K562 (cell line): ENCODE data around the gene OBSCN. TPM values are rescaled to one million over a fixed set of nuclear protein-coding genes. Genes with fewer than 3 reads are reported as not detected.
A peak's percentile ranks its signal among the peaks of the same experiment; 100 is the strongest.

Experiments used
- ASH1L ChIP-seq: fragments of 450-650 bp; IDR thresholded peaks from 2 replicates; pipeline ENCODE4 v1.6.1; 2018; ENCODE audit warnings: borderline replicate concordance, mild to moderate bottlenecking, low read depth; ENCODE audit not compliant: partially characterized antibody
- BRD9 ChIP-seq: fragments of 450-650 bp; IDR thresholded peaks from 2 replicates; pipeline ENCODE4 v1.6.1; 2018; ENCODE audit warnings: low read depth; ENCODE audit not compliant: partially characterized antibody
- CAMTA2 ChIP-seq: fragments of 250-450 bp; sonication (Bioruptor Pico); conservative IDR thresholded peaks from 2 replicates; pipeline ENCODE4 v1.5.1; 2022
- CHD2 ChIP-seq: IDR thresholded peaks from 2 replicates; pipeline ENCODE4 v1.6.1; 2011; ENCODE audit warnings: low read depth, low read length
- CREB1 ChIP-seq, 2 experiments: sonication (generic) in 1 of 2; formaldehyde crosslinking in 1 of 2; IDR thresholded peaks; 2 replicates each; pipeline versions ENCODE4 v1.6.1 to v1.8.0; 2012 to 2022; ENCODE audit warnings: inconsistent platforms in 1 of 2, mild to moderate bottlenecking in 1 of 2, missing genetic modification reagents in 1 of 2, moderate library complexity in 1 of 2
- ESRRB ChIP-seq: fragments of 250-450 bp; sonication (Bioruptor Pico); IDR thresholded peaks from 2 replicates; pipeline ENCODE4 v1.5.0; 2020; ENCODE audit warnings: mild to moderate bottlenecking, moderate library complexity, borderline replicate concordance
- HLTF ChIP-seq: fragments of 450-650 bp; IDR thresholded peaks from 2 replicates; pipeline ENCODE4 v1.6.1; 2016
- MXI1 ChIP-seq: IDR thresholded peaks from 2 replicates; pipeline ENCODE4 v1.6.1; 2011; ENCODE audit warnings: low read depth, mild to moderate bottlenecking, improper control_type of control experiment, low read length
- NCOA6 ChIP-seq: fragments of 450-650 bp; IDR thresholded peaks from 2 replicates; pipeline ENCODE4 v1.6.1; 2017; ENCODE audit warnings: mild to moderate bottlenecking
- NFIC ChIP-seq: fragments of 450-650 bp; IDR thresholded peaks from 2 replicates; pipeline ENCODE4 v1.6.1; 2017; ENCODE audit warnings: mild to moderate bottlenecking, inconsistent platforms
- PRMT5 ChIP-seq: sonication (generic); formaldehyde crosslinking; IDR thresholded peaks from 2 replicates; pipeline ENCODE4 v1.5.0; 2020; ENCODE audit warnings: missing genetic modification reagents
- RFX5 ChIP-seq: IDR thresholded peaks from 2 replicates; pipeline ENCODE4 v1.6.1; 2011; ENCODE audit warnings: low read depth, mild to moderate bottlenecking, improper control_type of control experiment, low read length
- SMARCB1 ChIP-seq: IDR thresholded peaks from 2 replicates; pipeline ENCODE4 v1.6.1; 2011; ENCODE audit warnings: improper control_type of control experiment, low read depth; ENCODE audit not compliant: insufficient read length
- SUPT5H ChIP-seq: fragments of 450-650 bp; IDR thresholded peaks from 2 replicates; pipeline ENCODE4 v1.6.1; 2016
- TCFL5 ChIP-seq: fragments of 250-450 bp; sonication (Bioruptor Pico); conservative IDR thresholded peaks from 2 replicates; pipeline ENCODE4 v1.6.1; 2021; ENCODE audit warnings: mild to moderate bottlenecking, moderate library complexity, matching md5 sums
- TFE3 ChIP-seq: fragments of 450-650 bp; formaldehyde crosslinking; IDR thresholded peaks from 2 replicates; pipeline ENCODE4 v1.4.0; 2020; ENCODE audit warnings: mild to moderate bottlenecking, mixed read lengths
- THRAP3 ChIP-seq: fragments of 450-650 bp; IDR thresholded peaks from 2 replicates; pipeline ENCODE4 v1.6.1; 2016; ENCODE audit warnings: mild to moderate bottlenecking, inconsistent platforms, borderline replicate concordance
- TRIM24 ChIP-seq, 2 experiments: fragments of 450-650 bp; IDR thresholded peaks; 2 replicates each; pipeline ENCODE4 v1.6.1; 2016
- ZNF384 ChIP-seq: IDR thresholded peaks from 2 replicates; pipeline ENCODE4 v1.6.1; 2012; ENCODE audit warnings: low read depth, low read length, improper control_type of control experiment
- ZNF41 ChIP-seq: fragments of 250-450 bp; sonication (Bioruptor Pico); conservative IDR thresholded peaks from 2 replicates; pipeline ENCODE4 v1.4.0; 2020; ENCODE audit warnings: mild to moderate bottlenecking
- ZNF696 ChIP-seq: fragments of 250-450 bp; sonication (Bioruptor Pico); conservative IDR thresholded peaks from 2 replicates; pipeline ENCODE4 v1.4.0; 2020; ENCODE audit warnings: mild to moderate bottlenecking, moderate library complexity
- ZNF766 ChIP-seq: fragments of 200-800 bp; sonication (Bioruptor generic); conservative IDR thresholded peaks from 2 replicates; pipeline ENCODE4 v1.6.1; 2016; ENCODE audit warnings: missing genetic modification characterization, missing compliant biosample characterization
- polyA plus RNA-seq, 8 experiments: library from polyadenylated mRNA; depleted of rRNA in 4 of 8; stranded (reverse) in 5 of 8; unstranded in 3 of 8; fragments of >200 nt; fragmentation: Nextera tagmentation in 2 of 8; fragmentation: Illumina TruSeq in 1 of 8; extraction: Ambion mirVana in 2 of 8; extraction: Trizol in 1 of 8; gene quantifications; 2 replicates each; pipeline versions ENCODE4 v1.2.1 to v1.2.3, GENCODE V29; 2011 to 2014; ENCODE audit warnings: inconsistent platforms in 1 of 8, missing spikeins in 1 of 8
- total RNA-seq, 7 experiments: library from RNA; depleted of rRNA in 6 of 7; stranded (reverse); fragments of >200 nt in 6 of 7; fragmentation: Illumina TruSeq in 2 of 7; extraction: Trizol in 2 of 7; gene quantifications; 2 replicates each; pipeline versions ENCODE4 v1.2.1 to v1.2.3, GENCODE V29; 2011 to 2021; ENCODE audit warnings: low replicate concordance in 1 of 7
- TF ChIP-seq, protein P1 (sequence below): fragments of 250-450 bp; sonication (Bioruptor Pico); IDR thresholded peaks from 2 replicates; pipeline ENCODE4 v1.4.0; 2020; ENCODE audit warnings: mild to moderate bottlenecking, moderate library complexity
- TF ChIP-seq, protein P2 (sequence below): fragments of 450-650 bp; conservative IDR thresholded peaks from 2 replicates; pipeline ENCODE4 v1.6.1; 2016; ENCODE audit warnings: missing genetic modification characterization, low read depth, mild to moderate bottlenecking, missing compliant biosample characterization, moderate library complexity
- TF ChIP-seq, protein P3 (sequence below): fragments of 450-650 bp; IDR thresholded peaks from 2 replicates; pipeline ENCODE4 v1.6.1; 2016; ENCODE audit warnings: missing biosample characterization, missing genetic modification characterization

OBSCN gene
- total and polyA plus RNA-seq, 9 of the 15 experiments (the other 6 are each of a cell fraction or from before 2014, with no cell fraction given) = 0.18 to 19.7 (median 3.6) TPM

DNA sequence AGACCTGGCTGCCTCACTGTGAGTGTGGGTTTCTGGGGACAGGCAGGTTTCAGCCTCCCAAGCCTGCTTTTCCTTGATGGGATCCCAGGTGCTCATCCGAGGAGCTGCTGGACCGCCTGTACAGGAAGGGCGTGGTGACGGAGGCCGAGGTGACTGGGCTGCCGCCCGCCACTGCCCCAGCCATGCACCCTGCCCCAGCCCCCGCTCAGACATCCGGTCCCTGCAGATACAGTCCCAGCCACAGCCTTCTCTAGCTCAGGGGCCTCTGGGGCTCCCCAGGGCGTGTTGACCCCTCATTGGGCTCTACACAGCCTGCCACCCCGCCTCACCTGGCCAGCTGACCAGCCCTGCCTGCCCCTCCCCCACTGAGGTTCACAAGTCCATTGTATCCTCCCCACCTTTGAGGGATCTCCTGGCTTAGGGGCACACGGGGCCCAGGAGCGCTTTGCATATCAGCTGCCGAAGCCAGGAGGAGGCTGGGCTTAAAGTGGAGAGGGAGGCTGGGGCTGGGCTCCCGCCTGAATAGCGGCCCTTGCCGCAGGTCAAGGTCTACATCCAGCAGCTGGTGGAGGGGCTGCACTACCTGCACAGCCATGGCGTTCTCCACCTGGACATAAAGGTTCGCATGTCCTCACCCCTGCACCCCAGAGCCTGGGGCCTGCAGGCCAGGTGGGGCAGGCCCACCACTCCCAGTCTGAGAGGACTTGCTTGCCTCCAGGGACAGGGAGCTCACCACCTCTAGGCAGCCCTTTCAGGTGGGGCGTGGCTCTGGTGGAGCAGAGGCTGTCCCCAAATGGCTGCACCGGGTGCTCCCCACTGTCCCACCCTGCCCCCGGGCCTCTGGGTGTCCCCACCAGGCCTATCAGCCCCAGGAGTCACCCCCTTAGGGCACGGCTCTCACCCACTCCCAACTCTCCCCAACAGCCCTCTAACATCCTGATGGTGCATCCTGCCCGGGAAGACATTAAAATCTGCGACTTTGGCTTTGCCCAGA is 160.3 kb downstream of the OBSCN start (continued):
- TF ChIP-seq TFE3 (CRISPR knock-in tag) (no peak), CREB1 (IDR thresholded peaks at IDR 0.05) (peak; percentile 65), CREB1 (CRISPR knock-in tag; IDR thresholded peaks at IDR 0.05) (peak; percentile 49; the same call in 1 of the 2 replicates), CHD2 (no peak), MXI1 (no peak), TRIM24 (IDR thresholded peaks at IDR 0.05) (peak; percentile 9 to 74; a peak in 3 of 4 replicates), SMARCB1 (no peak), BRD9 (peak; percentile 91), CAMTA2 (CRISPR knock-in tag) (no peak), HLTF (no peak), SUPT5H (peak; percentile 70), TCFL5 (CRISPR knock-in tag) (no peak), ASH1L (no peak), NFIC (no peak; the same call in none of the 2 replicates), NCOA6 (no peak), ZNF766 (CRISPR knock-in tag) (no peak), RFX5 (no peak), ZNF384 (no peak), THRAP3 (no peak), ZNF696 (CRISPR knock-in tag) (no peak), PRMT5 (no peak), ESRRB (CRISPR knock-in tag) (no peak), ZNF41 (CRISPR knock-in tag) (no peak)
- TF ChIP-seq, protein P1, sequence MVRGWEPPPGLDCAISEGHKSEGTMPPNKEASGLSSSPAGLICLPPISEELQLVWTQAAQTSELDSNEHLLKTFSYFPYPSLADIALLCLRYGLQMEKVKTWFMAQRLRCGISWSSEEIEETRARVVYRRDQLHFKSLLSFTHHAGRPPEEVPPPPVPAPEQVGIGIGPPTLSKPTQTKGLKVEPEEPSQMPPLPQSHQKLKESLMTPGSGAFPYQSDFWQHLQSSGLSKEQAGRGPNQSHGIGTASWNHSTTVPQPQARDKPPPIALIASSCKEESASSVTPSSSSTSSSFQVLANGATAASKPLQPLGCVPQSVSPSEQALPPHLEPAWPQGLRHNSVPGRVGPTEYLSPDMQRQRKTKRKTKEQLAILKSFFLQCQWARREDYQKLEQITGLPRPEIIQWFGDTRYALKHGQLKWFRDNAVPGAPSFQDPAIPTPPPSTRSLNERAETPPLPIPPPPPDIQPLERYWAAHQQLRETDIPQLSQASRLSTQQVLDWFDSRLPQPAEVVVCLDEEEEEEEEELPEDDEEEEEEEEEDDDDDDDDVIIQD = no peak
- TF ChIP-seq, protein P2, sequence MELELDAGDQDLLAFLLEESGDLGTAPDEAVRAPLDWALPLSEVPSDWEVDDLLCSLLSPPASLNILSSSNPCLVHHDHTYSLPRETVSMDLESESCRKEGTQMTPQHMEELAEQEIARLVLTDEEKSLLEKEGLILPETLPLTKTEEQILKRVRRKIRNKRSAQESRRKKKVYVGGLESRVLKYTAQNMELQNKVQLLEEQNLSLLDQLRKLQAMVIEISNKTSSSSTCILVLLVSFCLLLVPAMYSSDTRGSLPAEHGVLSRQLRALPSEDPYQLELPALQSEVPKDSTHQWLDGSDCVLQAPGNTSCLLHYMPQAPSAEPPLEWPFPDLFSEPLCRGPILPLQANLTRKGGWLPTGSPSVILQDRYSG (tag) = no peak
- TF ChIP-seq, protein P3, sequence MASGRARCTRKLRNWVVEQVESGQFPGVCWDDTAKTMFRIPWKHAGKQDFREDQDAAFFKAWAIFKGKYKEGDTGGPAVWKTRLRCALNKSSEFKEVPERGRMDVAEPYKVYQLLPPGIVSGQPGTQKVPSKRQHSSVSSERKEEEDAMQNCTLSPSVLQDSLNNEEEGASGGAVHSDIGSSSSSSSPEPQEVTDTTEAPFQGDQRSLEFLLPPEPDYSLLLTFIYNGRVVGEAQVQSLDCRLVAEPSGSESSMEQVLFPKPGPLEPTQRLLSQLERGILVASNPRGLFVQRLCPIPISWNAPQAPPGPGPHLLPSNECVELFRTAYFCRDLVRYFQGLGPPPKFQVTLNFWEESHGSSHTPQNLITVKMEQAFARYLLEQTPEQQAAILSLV (tag) = no peak
